ENCODE measurements around the gene ARGLU1. TPM values are rescaled to one million over a fixed set of nuclear protein-coding genes. Genes with fewer than 3 reads are reported as not detected.

Gene ARGLU1
- polyA plus RNA-seq, 2 donors, result 51.0 to 84.5 TPM

GRCh38 chr13:106569233-106570095 lies 1.5 kb upstream of the ARGLU1 start:
- Histone ChIP-seq H3K36me3 (ENCODE audit: control insufficient read depth in 2 of 2, insufficient read depth in 2 of 2, low read length in 1 of 2) (no peaks in the 10 kb centered on the region), H3K4me1 (ENCODE audit: control insufficient read depth in 2 of 2, insufficient read depth in 2 of 2, low read length in 1 of 2) (no peaks in the 10 kb centered on the region), H3K27ac (ENCODE audit: low read depth in 2 of 2, low read length in 1 of 2) (no peak overlapping the region), H3K27me3 (ENCODE audit: control insufficient read depth in 1 of 2, insufficient read depth in 2 of 2, low read length in 2 of 2) (no peaks in the 10 kb centered on the region), H3K9me3 (ENCODE audit: control insufficient read depth in 2 of 2, insufficient read depth in 1 of 2, low read depth in 1 of 2, low read length in 1 of 2) (no peaks in the 10 kb centered on the region), H3K4me3 (ENCODE audit: low read depth in 1 of 2, low read length in 2 of 2) (no peak overlapping the region)
- 62 to 71% methylated on average over 3 of the region's 3 CpGs for WGBS, 2 donors

- Histone ChIP-seq H3K27me3 (ENCODE audit: control insufficient read depth in 1 of 2, insufficient read depth in 2 of 2, low read length in 2 of 2) (no peaks in the 10 kb centered on the region), H3K36me3 (ENCODE audit: control insufficient read depth in 2 of 2, insufficient read depth in 2 of 2, low read length in 1 of 2) (no peaks in the 10 kb centered on the region), H3K4me1 (ENCODE audit: control insufficient read depth in 2 of 2, insufficient read depth in 2 of 2, low read length in 1 of 2) (no peaks in the 10 kb centered on the region), H3K4me3 (ENCODE audit: low read depth in 1 of 2, low read length in 2 of 2) (peak overlapping the region; percentile 16 to 88), H3K9me3 (ENCODE audit: control insufficient read depth in 2 of 2, insufficient read depth in 1 of 2, low read depth in 1 of 2, low read length in 1 of 2) (no peaks in the 10 kb centered on the region), H3K27ac (ENCODE audit: low read depth in 2 of 2, low read length in 1 of 2) (peak overlapping the region; percentile 15 to 58)
- WGBS, 2 donors, result 25 to 26% methylated on average over 11 of the region's 11 CpGs
Measured at GRCh38 chr13:106568299-106569003, 514 bp upstream of the ARGLU1 start.

GRCh38 chr13:106566641-106567473 lies 1.1 kb downstream of the ARGLU1 start:
- peak overlapping the region; percentile 97 to 99 for H3K27ac ChIP-seq (ENCODE audit: low read depth in 2 of 2, low read length in 1 of 2)
- no peaks in the 10 kb centered on the region for H3K27me3 ChIP-seq (ENCODE audit: control insufficient read depth in 1 of 2, insufficient read depth in 2 of 2, low read length in 2 of 2)
- WGBS, 2 donors, result 1% methylated on average over 34 of the region's 34 CpGs
- no peaks in the 10 kb centered on the region for H3K4me1 ChIP-seq (ENCODE audit: control insufficient read depth in 2 of 2, insufficient read depth in 2 of 2, low read length in 1 of 2)
- peak overlapping the region; percentile 76 to 88 for H3K4me3 ChIP-seq (ENCODE audit: low read depth in 1 of 2, low read length in 2 of 2)
- H3K9me3 ChIP-seq (ENCODE audit: control insufficient read depth in 2 of 2, insufficient read depth in 1 of 2, low read depth in 1 of 2, low read length in 1 of 2), result no peaks in the 10 kb centered on the region
- H3K36me3 ChIP-seq (ENCODE audit: control insufficient read depth in 2 of 2, insufficient read depth in 2 of 2, low read length in 1 of 2), result no peaks in the 10 kb centered on the region

- H3K9me3 ChIP-seq (ENCODE audit: control insufficient read depth in 2 of 2, insufficient read depth in 1 of 2, low read depth in 1 of 2, low read length in 1 of 2), result no peaks in the 10 kb centered on the region
- H3K36me3 ChIP-seq (ENCODE audit: control insufficient read depth in 2 of 2, insufficient read depth in 2 of 2, low read length in 1 of 2), result no peaks in the 10 kb centered on the region
- H3K4me1 ChIP-seq (ENCODE audit: control insufficient read depth in 2 of 2, insufficient read depth in 2 of 2, low read length in 1 of 2), result no peaks in the 10 kb centered on the region
- WGBS, 2 donors, result 30 to 33% methylated on average over 4 of the region's 4 CpGs
- H3K4me3 ChIP-seq (ENCODE audit: low read depth in 1 of 2, low read length in 2 of 2), result peak overlapping the region in 1 of 2 donors; percentile 88
- H3K27ac ChIP-seq (ENCODE audit: low read depth in 2 of 2, low read length in 1 of 2), result no peak overlapping the region
- no peaks in the 10 kb centered on the region for H3K27me3 ChIP-seq (ENCODE audit: control insufficient read depth in 1 of 2, insufficient read depth in 2 of 2, low read length in 2 of 2)
Measured at GRCh38 chr13:106565127-106565775, 2.7 kb downstream of the ARGLU1 start.

GRCh38 chr13:106562301-106562700 lies 5.6 kb downstream of the ARGLU1 start:
- no peaks in the 10 kb centered on the region for H3K4me1 ChIP-seq (ENCODE audit: control insufficient read depth in 2 of 2, insufficient read depth in 2 of 2, low read length in 1 of 2)
- H3K27ac ChIP-seq (ENCODE audit: low read depth in 2 of 2, low read length in 1 of 2), result no peak overlapping the region
- 91% methylated on average over 1 of the region's 1 CpG for WGBS, 2 donors

GRCh38 chr13:106561551-106562170 lies 6.3 kb downstream of the ARGLU1 start:
- WGBS, 2 donors, result 36 to 45% methylated on average over 6 of the region's 6 CpGs
- Histone ChIP-seq H3K27me3 (ENCODE audit: control insufficient read depth in 1 of 2, insufficient read depth in 2 of 2, low read length in 2 of 2) (no peaks in the 10 kb centered on the region), H3K4me1 (ENCODE audit: control insufficient read depth in 2 of 2, insufficient read depth in 2 of 2, low read length in 1 of 2) (no peaks in the 10 kb centered on the region), H3K36me3 (ENCODE audit: control insufficient read depth in 2 of 2, insufficient read depth in 2 of 2, low read length in 1 of 2) (peaks cover 0 to 3% of the 10 kb centered on the region in 2 donors), H3K4me3 (ENCODE audit: low read depth in 1 of 2, low read length in 2 of 2) (no peak overlapping the region), H3K9me3 (ENCODE audit: control insufficient read depth in 2 of 2, insufficient read depth in 1 of 2, low read depth in 1 of 2, low read length in 1 of 2) (no peaks in the 10 kb centered on the region), H3K27ac (ENCODE audit: low read depth in 2 of 2, low read length in 1 of 2) (peak overlapping the region in 1 of 2 donors; percentile 45)

More at GRCh38 chr13:106562301-106562700, 5.6 kb downstream of the ARGLU1 start:
- H3K4me3 ChIP-seq (ENCODE audit: low read depth in 1 of 2, low read length in 2 of 2), result no peak overlapping the region
- H3K36me3 ChIP-seq (ENCODE audit: control insufficient read depth in 2 of 2, insufficient read depth in 2 of 2, low read length in 1 of 2), result peaks cover 0 to 3% of the 10 kb centered on the region in 2 donors
- H3K27me3 ChIP-seq (ENCODE audit: control insufficient read depth in 1 of 2, insufficient read depth in 2 of 2, low read length in 2 of 2), result no peaks in the 10 kb centered on the region
- H3K9me3 ChIP-seq (ENCODE audit: control insufficient read depth in 2 of 2, insufficient read depth in 1 of 2, low read depth in 1 of 2, low read length in 1 of 2), result no peaks in the 10 kb centered on the region

- Histone ChIP-seq H3K36me3 (ENCODE audit: control insufficient read depth in 2 of 2, insufficient read depth in 2 of 2, low read length in 1 of 2) (peaks cover under 1 to 3% of the 10 kb centered on the region in 2 donors), H3K4me3 (ENCODE audit: low read depth in 1 of 2, low read length in 2 of 2) (no peak overlapping the region), H3K4me1 (ENCODE audit: control insufficient read depth in 2 of 2, insufficient read depth in 2 of 2, low read length in 1 of 2) (no peaks in the 10 kb centered on the region), H3K27me3 (ENCODE audit: control insufficient read depth in 1 of 2, insufficient read depth in 2 of 2, low read length in 2 of 2) (no peaks in the 10 kb centered on the region), H3K9me3 (ENCODE audit: control insufficient read depth in 2 of 2, insufficient read depth in 1 of 2, low read depth in 1 of 2, low read length in 1 of 2) (no peaks in the 10 kb centered on the region), H3K27ac (ENCODE audit: low read depth in 2 of 2, low read length in 1 of 2) (no peak overlapping the region)
- 52 to 58% methylated on average over 1 of the region's 1 CpG for WGBS, 2 donors
Measured at GRCh38 chr13:106560821-106561220, 7.1 kb downstream of the ARGLU1 start.

GRCh38 chr13:106558527-106558926 lies 9.4 kb downstream of the ARGLU1 start:
- Histone ChIP-seq H3K4me1 (ENCODE audit: control insufficient read depth in 2 of 2, insufficient read depth in 2 of 2, low read length in 1 of 2) (no peaks in the 10 kb centered on the region), H3K27me3 (ENCODE audit: control insufficient read depth in 1 of 2, insufficient read depth in 2 of 2, low read length in 2 of 2) (no peaks in the 10 kb centered on the region), H3K9me3 (ENCODE audit: control insufficient read depth in 2 of 2, insufficient read depth in 1 of 2, low read depth in 1 of 2, low read length in 1 of 2) (no peaks in the 10 kb centered on the region), H3K4me3 (ENCODE audit: low read depth in 1 of 2, low read length in 2 of 2) (no peak overlapping the region), H3K36me3 (ENCODE audit: control insufficient read depth in 2 of 2, insufficient read depth in 2 of 2, low read length in 1 of 2) (peaks cover 3 to 8% of the 10 kb centered on the region in 2 donors), H3K27ac (ENCODE audit: low read depth in 2 of 2, low read length in 1 of 2) (no peak overlapping the region)

All from esophagus (tissue), 2 donors.